Measurements from ENCODE around the gene ZC3H7B. TPM values are rescaled to one million over a fixed set of nuclear protein-coding genes. Genes with fewer than 3 reads are reported as not detected.
A peak's percentile ranks its signal among the peaks of the same experiment; 100 is the strongest.
"Not testable (repeated sequence)": the region's sequence is repeated elsewhere in the genome, so short reads cannot be mapped to it uniquely, and the experiment has no call there.

Gene ZC3H7B
- total RNA-seq, 1 experiment from 2014 or later, result 53.4 TPM

- Mint-ChIP-seq H3K27me3 (ENCODE audit: insufficient read depth, unreplicated experiment) (no peaks in the 10 kb centered on the region), H3K4me3 (ENCODE audit: unreplicated experiment) (no peak overlapping the region), H3K9me3 (ENCODE audit: unreplicated experiment) (no peaks in the 10 kb centered on the region), H3K36me3 (ENCODE audit: insufficient read depth, unreplicated experiment) (peaks cover 93% of the 10 kb centered on the region), H3K4me1 (ENCODE audit: insufficient read depth, unreplicated experiment) (peaks cover 9% of the 10 kb centered on the region), H3K27ac (ENCODE audit: low read depth, unreplicated experiment) (peak overlapping the region; percentile 75)
- BruUV-seq (replicated peaks), result no TSS peak
- CTCF ChIA-PET, result interaction anchor here (0.6 to 1.6 kb wide), 3 partner anchors 13 to 46 kb away, joined by 3 to 6 read pairs (median 5); no protein-coding TSS in a partner anchor
- TF ChIP-seq CTCF (IDR thresholded peaks at IDR 0.05; ENCODE audit: unreplicated experiment), result peak; percentile 35
- intact Hi-C loops (cut with micrococcal nuclease), result loop anchor here (1.0 to 2.0 kb wide), 3 partner anchors 45 to 261 kb away; partner anchors contain the start of genes TEF and ZC3H7B
- peak; percentile 89 for DNase-seq (ENCODE audit: unreplicated experiment)
- POLR2A ChIA-PET, result interaction anchor here (0.5 to 1.4 kb wide), 12 partner anchors 8 to 192 kb away, joined by 3 to 10 read pairs (median 3); partner anchors contain the start of genes RANGAP1 and ZC3H7B
Measured at GRCh38 chr22:41256254-41257253, 44.8 kb upstream of the ZC3H7B start.

- intact Hi-C loops (cut with micrococcal nuclease), result loop anchor here (2.0 kb wide), 1 partner anchor 123 kb away; the partner anchor contains the start of gene TEF
- Mint-ChIP-seq H3K27me3 (ENCODE audit: insufficient read depth, unreplicated experiment) (no peaks in the 10 kb centered on the region), H3K4me1 (ENCODE audit: insufficient read depth, unreplicated experiment) (peaks cover 9% of the 10 kb centered on the region), H3K4me3 (ENCODE audit: unreplicated experiment) (no peak overlapping the region), H3K9me3 (ENCODE audit: unreplicated experiment) (no peaks in the 10 kb centered on the region), H3K27ac (ENCODE audit: low read depth, unreplicated experiment) (no peak overlapping the region), H3K36me3 (ENCODE audit: insufficient read depth, unreplicated experiment) (peaks cover 90% of the 10 kb centered on the region)
- TF ChIP-seq CTCF (IDR thresholded peaks at IDR 0.05; ENCODE audit: unreplicated experiment), result no peak
- no TSS peak for BruUV-seq (replicated peaks)
- no peak for DNase-seq (ENCODE audit: unreplicated experiment)
- ChIA-PET POLR2A (interaction anchor here (0.9 to 1.4 kb wide), 5 partner anchors 14 to 44 kb away, joined by 3 read pairs; partner anchors contain the start of gene ZC3H7B), CTCF (no interaction called here)
Measured at GRCh38 chr22:41257696-41258095, 43.6 kb upstream of the ZC3H7B start.

GRCh38 chr22:41259756-41260155, 41.6 kb upstream of the ZC3H7B start:
- CTCF ChIA-PET; H3K9me3 Mint-ChIP-seq (ENCODE audit: unreplicated experiment); BruUV-seq (replicated peaks); POLR2A ChIA-PET; H3K27ac Mint-ChIP-seq (ENCODE audit: low read depth, unreplicated experiment); H3K27me3 Mint-ChIP-seq (ENCODE audit: insufficient read depth, unreplicated experiment); H3K4me3 Mint-ChIP-seq (ENCODE audit: unreplicated experiment); DNase-seq (ENCODE audit: unreplicated experiment); H3K4me1 Mint-ChIP-seq (ENCODE audit: insufficient read depth, unreplicated experiment); intact Hi-C loops (cut with micrococcal nuclease): not testable (repeated sequence)
- peaks cover 87% of the 10 kb centered on the region for H3K36me3 Mint-ChIP-seq (ENCODE audit: insufficient read depth, unreplicated experiment)

- CTCF ChIA-PET, result no interaction called here
- no peak for DNase-seq (ENCODE audit: unreplicated experiment)
- no peak overlapping the region for H3K4me3 Mint-ChIP-seq (ENCODE audit: unreplicated experiment)
- H3K9me3 Mint-ChIP-seq (ENCODE audit: unreplicated experiment), result no peaks in the 10 kb centered on the region
- intact Hi-C loops (cut with micrococcal nuclease), result no loop called here
- H3K36me3 Mint-ChIP-seq (ENCODE audit: insufficient read depth, unreplicated experiment), result peaks cover 85% of the 10 kb centered on the region
- no peaks in the 10 kb centered on the region for H3K27me3 Mint-ChIP-seq (ENCODE audit: insufficient read depth, unreplicated experiment)
- no TSS peak for BruUV-seq (replicated peaks)
- TF ChIP-seq CTCF (IDR thresholded peaks at IDR 0.05; ENCODE audit: unreplicated experiment), result no peak
- no peak overlapping the region for H3K27ac Mint-ChIP-seq (ENCODE audit: low read depth, unreplicated experiment)
- H3K4me1 Mint-ChIP-seq (ENCODE audit: insufficient read depth, unreplicated experiment), result peaks cover 9% of the 10 kb centered on the region
- POLR2A ChIA-PET, result interaction anchor here (0.9 to 1.9 kb wide), 2 partner anchors 14 to 26 kb away, joined by 3 to 4 read pairs; no protein-coding TSS in a partner anchor
Measured at GRCh38 chr22:41260871-41261270, 40.5 kb upstream of the ZC3H7B start.

Data from MCF 10A (cell line).